Uterus (tissue), 2 donors: ENCODE results near the gene PCDHGC5.

Experiments
- POLR2A ChIP-seq, 2 donors: fragments of 450-650 bp; IDR thresholded peaks; one replicate each; pipeline ENCODE4 v1.6.1; 2016; ENCODE audit warnings: antibody characterized with exemption in 2 of 2, mild to moderate bottlenecking in 1 of 2, moderate library complexity in 1 of 2
- TF ChIP-seq, protein P1 (sequence below), 4 experiments: fragments of 200-600 bp in 2 of 4; fragments of 450-650 bp in 2 of 4; sonication (generic) in 2 of 4; IDR thresholded peaks; one replicate each; pipeline ENCODE4 v1.5.1; 2016 to 2019; ENCODE audit warnings: antibody characterized with exemption in 4 of 4, mild to moderate bottlenecking in 2 of 4, moderate library complexity in 1 of 4

DNA sequence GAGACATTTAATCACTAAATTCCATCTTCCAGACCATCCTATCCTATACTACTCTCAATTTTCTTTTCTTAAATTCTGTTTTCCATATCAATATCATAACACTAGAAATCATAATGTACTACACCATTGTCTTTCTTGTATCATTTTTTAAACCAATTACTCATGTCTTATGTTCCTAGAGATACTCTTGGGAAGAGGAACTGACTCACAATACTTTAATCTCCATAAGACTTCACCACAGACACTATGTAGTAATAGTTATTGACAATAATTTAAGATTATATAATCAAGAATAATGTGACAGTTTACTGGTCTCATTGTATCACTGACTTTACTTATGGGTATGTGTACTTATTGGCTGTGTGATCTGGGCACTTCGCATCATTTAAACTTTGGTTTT, 43.8 kb downstream of the PCDHGC5 start:
- TF ChIP-seq, protein P1, sequence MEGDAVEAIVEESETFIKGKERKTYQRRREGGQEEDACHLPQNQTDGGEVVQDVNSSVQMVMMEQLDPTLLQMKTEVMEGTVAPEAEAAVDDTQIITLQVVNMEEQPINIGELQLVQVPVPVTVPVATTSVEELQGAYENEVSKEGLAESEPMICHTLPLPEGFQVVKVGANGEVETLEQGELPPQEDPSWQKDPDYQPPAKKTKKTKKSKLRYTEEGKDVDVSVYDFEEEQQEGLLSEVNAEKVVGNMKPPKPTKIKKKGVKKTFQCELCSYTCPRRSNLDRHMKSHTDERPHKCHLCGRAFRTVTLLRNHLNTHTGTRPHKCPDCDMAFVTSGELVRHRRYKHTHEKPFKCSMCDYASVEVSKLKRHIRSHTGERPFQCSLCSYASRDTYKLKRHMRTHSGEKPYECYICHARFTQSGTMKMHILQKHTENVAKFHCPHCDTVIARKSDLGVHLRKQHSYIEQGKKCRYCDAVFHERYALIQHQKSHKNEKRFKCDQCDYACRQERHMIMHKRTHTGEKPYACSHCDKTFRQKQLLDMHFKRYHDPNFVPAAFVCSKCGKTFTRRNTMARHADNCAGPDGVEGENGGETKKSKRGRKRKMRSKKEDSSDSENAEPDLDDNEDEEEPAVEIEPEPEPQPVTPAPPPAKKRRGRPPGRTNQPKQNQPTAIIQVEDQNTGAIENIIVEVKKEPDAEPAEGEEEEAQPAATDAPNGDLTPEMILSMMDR (IDR thresholded peaks at IDR 0.05) = no peak
- TF ChIP-seq POLR2A (IDR thresholded peaks at IDR 0.05) = no peak
